GM12872 (cell line): ENCODE measurements around the gene CARD16.

Source experiments
- TF ChIP-seq, protein P1 (sequence below): IDR thresholded peaks from 3 replicates; pipeline ENCODE4 v1.5.1; 2011; ENCODE audit warnings: low read depth, mild to moderate bottlenecking, low read length, moderate library complexity; ENCODE audit not compliant: insufficient read depth

CARD16 gene

DNA sequence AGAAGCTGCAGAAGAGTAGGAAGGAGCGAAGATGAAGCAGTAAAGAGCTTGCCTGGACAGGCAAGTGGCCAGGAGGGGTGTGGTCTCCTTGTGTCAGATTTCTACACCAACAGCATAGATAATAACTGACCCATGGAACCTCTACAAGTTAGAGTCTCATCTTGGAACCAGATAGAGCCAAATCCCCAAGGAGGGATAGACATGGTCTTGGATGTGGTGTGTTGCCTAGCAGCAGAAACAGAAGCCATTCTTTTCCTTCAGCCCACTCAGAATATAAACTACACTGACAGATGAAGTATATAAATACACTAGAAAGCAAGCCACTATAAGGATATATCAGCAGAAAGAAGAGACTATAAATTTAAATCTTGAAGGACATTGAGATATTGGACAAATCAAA lies 4.3 kb upstream of the CARD16 start:
- TF ChIP-seq, protein P1, sequence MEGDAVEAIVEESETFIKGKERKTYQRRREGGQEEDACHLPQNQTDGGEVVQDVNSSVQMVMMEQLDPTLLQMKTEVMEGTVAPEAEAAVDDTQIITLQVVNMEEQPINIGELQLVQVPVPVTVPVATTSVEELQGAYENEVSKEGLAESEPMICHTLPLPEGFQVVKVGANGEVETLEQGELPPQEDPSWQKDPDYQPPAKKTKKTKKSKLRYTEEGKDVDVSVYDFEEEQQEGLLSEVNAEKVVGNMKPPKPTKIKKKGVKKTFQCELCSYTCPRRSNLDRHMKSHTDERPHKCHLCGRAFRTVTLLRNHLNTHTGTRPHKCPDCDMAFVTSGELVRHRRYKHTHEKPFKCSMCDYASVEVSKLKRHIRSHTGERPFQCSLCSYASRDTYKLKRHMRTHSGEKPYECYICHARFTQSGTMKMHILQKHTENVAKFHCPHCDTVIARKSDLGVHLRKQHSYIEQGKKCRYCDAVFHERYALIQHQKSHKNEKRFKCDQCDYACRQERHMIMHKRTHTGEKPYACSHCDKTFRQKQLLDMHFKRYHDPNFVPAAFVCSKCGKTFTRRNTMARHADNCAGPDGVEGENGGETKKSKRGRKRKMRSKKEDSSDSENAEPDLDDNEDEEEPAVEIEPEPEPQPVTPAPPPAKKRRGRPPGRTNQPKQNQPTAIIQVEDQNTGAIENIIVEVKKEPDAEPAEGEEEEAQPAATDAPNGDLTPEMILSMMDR, result no peak

DNA sequence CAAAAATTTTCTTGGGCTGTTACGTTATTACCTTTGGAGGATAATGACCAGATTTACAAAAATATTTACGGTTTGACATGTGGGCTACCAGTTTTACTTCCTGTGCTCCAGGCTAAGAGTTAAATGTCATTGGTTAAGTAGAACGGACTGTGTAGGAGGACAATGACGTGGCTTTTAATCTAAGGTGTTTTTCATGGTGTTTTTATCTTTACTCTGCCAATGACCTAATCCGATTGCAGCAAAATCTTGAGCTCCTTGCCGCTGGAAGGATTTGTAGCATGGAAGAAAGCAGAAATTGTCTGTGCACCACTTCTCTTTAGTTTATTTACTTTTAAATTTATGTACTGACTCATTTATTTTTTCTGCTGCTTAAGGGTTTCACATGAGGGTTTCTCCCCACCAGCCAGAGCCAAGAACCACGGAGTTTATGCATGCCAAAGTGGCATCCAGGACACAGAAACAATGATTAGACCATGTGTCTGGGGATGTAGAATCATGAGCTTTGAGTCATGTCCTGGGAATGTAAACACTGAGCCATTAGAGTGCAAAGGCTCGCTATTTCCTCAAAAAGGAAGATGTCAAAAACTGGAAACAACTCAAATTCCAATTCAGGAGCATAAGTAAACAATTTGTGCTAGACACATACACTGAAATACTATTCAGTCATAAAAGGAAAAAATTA lies 1.9 kb upstream of the CARD16 start:
- TF ChIP-seq, protein P1, result no peak

DNA sequence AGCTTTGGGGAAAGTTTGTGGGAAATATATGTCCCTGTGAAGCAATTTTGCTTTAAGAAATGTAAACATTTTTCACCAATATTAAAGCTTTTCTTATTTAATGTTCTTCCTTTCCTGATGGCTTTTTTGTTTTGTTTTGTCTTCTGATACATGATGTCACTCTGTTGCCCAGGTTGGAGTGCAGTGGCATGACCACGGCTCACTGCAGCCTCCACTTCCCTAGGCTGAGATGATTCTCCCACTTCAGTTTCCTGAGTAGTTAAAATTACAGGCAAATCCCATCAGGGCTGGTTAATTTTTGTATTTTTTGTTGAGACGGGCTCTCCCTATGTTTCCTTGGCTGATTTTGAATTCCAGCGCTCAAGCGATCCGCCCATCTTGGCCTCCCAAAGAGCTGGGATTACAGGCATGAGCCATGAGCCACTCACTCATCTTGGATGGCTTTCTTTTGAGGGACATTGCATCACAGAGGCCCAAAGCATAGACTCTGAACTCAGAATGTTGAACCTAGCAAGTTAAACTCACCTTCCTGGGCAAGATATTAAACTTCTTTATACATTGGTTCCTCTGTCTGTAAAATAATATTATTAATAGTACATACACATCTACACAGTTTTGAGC lies 651 bp upstream of the CARD16 start:
- TF ChIP-seq, protein P1, result no peak

DNA sequence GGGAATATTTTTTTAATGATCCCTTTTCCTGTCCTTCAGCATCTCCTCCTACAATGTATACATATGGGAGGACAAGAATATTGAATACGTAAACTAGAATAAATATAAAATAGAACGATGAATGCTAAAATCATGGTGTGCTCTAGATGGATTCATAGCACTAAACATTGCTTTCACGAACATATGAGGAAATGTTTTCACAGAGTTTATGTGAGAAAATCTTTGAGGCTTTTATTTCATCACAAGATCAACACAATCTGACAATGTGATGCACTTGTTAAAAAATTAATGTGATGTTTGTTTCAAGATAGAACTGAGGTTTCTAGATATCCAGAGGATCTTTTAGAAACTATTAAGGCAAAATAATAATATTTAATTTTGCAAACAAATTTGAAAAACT lies 3.0 kb downstream of the CARD16 start:
- TF ChIP-seq, protein P1, result no peak

DNA sequence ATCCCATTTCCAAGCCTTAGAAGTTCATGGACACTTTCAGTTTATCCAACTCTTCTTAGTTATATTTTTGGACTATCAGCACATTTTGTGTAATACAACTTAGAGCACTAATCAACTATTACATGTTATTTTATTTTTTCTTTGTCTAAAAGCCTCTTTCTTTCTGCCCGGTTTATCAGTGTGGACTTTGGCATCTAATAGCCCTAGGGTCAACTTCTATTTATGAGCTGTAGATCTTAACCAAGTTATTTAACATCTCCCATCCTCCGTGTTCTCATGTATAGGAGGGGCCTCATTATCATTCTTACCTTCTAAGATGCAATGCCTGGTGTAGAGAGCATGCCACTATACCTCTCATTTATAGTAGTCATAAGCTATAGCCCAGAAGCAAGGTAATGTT lies 4.4 kb downstream of the CARD16 start:
- TF ChIP-seq, protein P1, result no peak

DNA sequence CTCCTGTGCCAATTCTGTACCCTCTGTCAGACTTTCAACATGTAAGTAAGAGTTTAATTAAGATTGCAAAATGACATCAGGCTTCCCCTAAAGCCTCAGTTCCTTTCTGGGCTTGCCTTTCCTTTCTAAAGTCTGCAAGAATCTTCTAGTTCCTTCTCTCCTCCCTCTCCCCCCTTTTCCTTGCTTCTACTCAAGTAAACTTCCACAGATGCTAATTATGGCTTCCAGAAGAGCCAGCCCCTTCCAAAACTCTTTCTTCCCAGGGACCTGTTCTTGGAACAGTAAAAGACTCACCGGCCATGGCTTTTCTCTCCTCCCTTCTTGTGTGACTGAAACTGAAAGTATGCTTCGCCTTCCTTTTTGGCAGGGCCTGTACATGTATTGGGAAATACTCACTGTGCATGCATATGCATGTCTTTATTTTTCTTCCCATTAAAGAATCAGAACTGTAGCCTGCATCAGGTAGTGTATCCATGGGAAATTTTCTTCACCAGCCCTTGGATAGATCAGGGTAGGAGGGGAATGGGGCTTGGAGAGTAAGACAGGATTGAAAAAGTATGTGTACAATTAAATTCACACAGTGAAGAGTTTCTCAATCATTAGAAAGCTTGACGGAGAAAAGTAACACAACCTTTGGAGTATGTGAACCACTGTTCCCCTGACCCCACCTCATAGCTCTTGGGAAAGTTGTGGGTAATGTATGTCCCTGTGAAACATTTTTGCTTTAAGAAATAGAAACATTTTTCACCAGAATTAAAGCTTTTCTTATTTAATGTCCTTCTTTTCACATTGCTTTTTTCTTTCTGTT lies 10.1 kb downstream of the CARD16 start, which contains the start of gene CASP1:
Gene CASP1, minus strand, starts transcription at position 332 of the 808 bp plus-strand sequence. Its CDS starts 31 bp downstream, at position 301.
- TF ChIP-seq, protein P1, result no peak

DNA sequence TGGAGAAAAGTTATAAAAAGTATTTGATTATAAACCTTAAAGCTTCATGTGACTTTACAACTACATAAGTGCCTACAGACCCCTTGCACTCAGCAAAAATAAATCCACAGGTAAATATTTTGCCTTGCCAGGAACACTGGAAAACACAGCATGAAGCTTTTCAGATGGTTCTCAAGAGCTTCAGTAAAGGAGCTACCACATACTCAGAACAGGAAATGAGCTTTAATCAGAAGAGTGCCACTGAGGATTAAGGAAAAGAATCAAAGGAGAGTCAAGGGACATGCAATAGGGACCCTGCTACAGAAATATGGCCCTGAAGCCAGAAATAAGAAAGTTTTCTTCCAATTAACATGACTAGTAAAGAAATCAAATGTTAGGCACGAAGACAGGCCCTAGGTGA lies 11.4 kb downstream of the CARD16 start:
- TF ChIP-seq, protein P1, result no peak
